T-helper 9 cell (primary cell): Measurements from ENCODE around the gene LRRC37A3.
"Not testable (repeated sequence)": the region's sequence is repeated elsewhere in the genome, so short reads cannot be mapped to it uniquely, and the experiment has no call there.

Experiments used
- DNase-seq: peaks from one replicate; pipeline ENCODE4 v3.0.0-alpha.2; 2020

LRRC37A3 gene

DNA sequence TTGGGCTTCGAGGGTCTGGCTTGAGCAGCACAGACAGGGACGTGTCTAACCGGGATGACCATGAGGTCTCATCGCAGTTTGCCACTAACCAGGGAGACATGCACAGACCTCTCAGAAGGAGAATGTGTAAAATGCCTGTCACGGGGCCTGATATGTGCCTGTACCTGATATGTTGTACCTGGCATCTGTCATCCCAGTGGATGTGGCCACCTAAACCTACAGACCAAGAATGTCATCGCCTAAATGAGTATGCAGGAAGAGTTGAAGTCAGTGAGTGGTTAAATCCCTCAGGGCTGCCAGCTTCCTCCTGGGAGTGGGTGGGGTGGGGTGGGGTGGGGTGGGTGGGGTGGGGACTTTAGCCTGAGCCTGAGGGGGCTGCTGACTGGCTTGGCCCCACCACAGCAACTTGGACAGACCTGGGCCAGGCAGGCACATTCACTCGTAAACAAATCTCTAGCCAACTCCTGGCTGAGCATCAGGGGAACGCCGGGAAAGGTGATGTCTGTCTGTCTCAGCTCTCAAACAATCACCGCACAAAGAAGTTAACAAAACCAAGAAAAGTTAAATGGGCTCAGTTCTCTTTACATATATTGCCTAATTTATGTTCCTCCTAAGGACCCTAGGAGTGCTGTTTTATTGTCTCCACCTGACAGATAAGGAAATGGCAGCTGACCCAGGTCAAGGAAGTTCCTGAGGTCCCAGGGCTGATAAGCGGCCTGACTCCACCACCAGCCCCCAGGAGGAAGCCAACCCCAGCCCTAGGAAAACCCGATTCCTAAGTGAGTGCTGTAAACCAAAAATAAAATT is 89.3 kb downstream of the LRRC37A3 start:
- DNase-seq, result not testable (repeated sequence)

- not testable (repeated sequence) for DNase-seq
Measured at GRCh38 chr17:64829068-64829467, 90.2 kb downstream of the LRRC37A3 start.

- not testable (repeated sequence) for DNase-seq
Measured at GRCh38 chr17:64818904-64819303, 100.4 kb downstream of the LRRC37A3 start.

GRCh38 chr17:64815833-64816198 is 103.5 kb downstream of the LRRC37A3 start:
- DNase-seq, result not testable (repeated sequence)

DNA sequence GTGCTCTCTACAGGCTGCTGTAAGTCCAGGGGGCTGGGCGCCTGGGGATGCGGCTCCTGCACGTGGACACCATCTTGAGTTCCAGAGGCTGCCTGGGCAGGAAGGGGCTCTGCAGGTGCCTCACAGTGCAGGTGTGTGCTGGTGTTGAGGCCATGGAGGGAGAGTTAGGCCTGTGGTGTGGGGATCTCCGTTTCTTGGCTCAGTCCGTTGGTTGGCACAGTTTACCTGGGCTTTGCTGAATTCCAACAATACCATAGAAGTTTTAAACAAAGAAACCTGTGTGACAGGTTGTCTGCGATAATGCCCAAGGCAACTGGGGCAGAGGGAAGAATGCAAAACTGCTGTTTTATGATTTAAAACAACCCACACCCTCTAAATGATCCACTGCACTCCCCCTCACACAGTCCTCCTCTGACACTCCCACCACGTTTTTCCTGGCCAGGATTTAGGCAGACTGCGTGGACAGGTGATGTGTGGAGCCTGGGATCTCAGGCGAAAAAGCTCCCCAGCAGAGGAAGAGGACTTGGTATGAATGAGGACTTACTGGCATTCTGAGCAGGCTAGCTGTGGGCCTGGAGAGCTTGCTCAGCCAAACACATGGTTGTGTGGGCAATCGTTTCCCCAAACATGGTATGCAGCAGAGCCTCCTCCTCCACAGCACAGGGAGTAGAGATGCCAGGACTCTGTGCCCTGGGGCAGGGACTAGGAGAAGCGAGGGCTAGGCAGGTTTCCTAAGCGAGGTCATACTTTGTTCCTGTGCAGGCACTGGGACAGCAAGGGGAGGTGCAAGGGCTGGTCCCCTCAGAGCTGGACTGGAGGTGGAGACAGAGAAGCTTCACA is 104.1 kb downstream of the LRRC37A3 start:
- not testable (repeated sequence) for DNase-seq

GRCh38 chr17:64808178-64808977 is 110.9 kb downstream of the LRRC37A3 start:
- DNase-seq, result peak; percentile 15
